HG03354 (cell line): ENCODE data around the gene SLC35F1.

ENCODE experiments used
- ATAC-seq: cut with Tn5 transposase; IDR thresholded peaks from one replicate; pipeline ENCODE4 v1.9.1; 2021; ENCODE audit warnings: mild to moderate bottlenecking; ENCODE audit not compliant: unreplicated experiment, poor library complexity, severe bottlenecking

The SLC35F1 gene

GRCh38 chr6:118168421-118168820 lies 261.4 kb downstream of the SLC35F1 start:
- no peak for ATAC-seq

GRCh38 chr6:118171852-118172251 lies 264.8 kb downstream of the SLC35F1 start:
- ATAC-seq = no peak

- ATAC-seq = no peak
Observed at GRCh38 chr6:118174071-118174470, 267.0 kb downstream of the SLC35F1 start.

GRCh38 chr6:118177720-118178119 lies 270.7 kb downstream of the SLC35F1 start:
- ATAC-seq = no peak

GRCh38 chr6:118179048-118179447 lies 272.0 kb downstream of the SLC35F1 start:
- no peak for ATAC-seq

GRCh38 chr6:118186672-118187567 lies 279.9 kb downstream of the SLC35F1 start:
- ATAC-seq = peak; percentile 66

GRCh38 chr6:118187568-118188164 lies 280.6 kb downstream of the SLC35F1 start:
- peak; percentile 46 for ATAC-seq

GRCh38 chr6:118188561-118188960 lies 281.5 kb downstream of the SLC35F1 start:
- no peak for ATAC-seq

GRCh38 chr6:118197539-118197938 lies 290.5 kb downstream of the SLC35F1 start:
- ATAC-seq = no peak

- ATAC-seq = no peak
Observed at GRCh38 chr6:118198746-118199145, 291.7 kb downstream of the SLC35F1 start.

- no peak for ATAC-seq
Observed at GRCh38 chr6:118200160-118200559, 293.1 kb downstream of the SLC35F1 start.

- ATAC-seq = no peak
Observed at GRCh38 chr6:118202517-118202916, 295.5 kb downstream of the SLC35F1 start.

GRCh38 chr6:118203545-118203944 lies 296.5 kb downstream of the SLC35F1 start:
- no peak for ATAC-seq

GRCh38 chr6:118206221-118206620 lies 299.2 kb downstream of the SLC35F1 start:
- no peak for ATAC-seq

- ATAC-seq = no peak
Observed at GRCh38 chr6:118207947-118208346, 300.9 kb downstream of the SLC35F1 start.

- no peak for ATAC-seq
Observed at GRCh38 chr6:118212451-118213173, 305.5 kb downstream of the SLC35F1 start.

GRCh38 chr6:118215269-118215668 lies 308.2 kb downstream of the SLC35F1 start:
- no peak for ATAC-seq

GRCh38 chr6:118216751-118217150 lies 309.7 kb downstream of the SLC35F1 start:
- ATAC-seq = no peak

GRCh38 chr6:118218156-118218555 lies 311.1 kb downstream of the SLC35F1 start:
- ATAC-seq = no peak

GRCh38 chr6:118220429-118221128 lies 313.5 kb downstream of the SLC35F1 start:
- ATAC-seq = no peak
